H7 (cell line): ENCODE results near the gene BBLN. TPM values are rescaled to one million over a fixed set of nuclear protein-coding genes. Genes with fewer than 3 reads are reported as not detected.
"Not testable (repeated sequence)": the region's sequence is repeated elsewhere in the genome, so short reads cannot be mapped to it uniquely, and the experiment has no call there.

Experiments
- DNase-seq: peaks from one replicate; pipeline ENCODE4 v3.0.0; 2012
- H3K27me3 ChIP-seq: 2 replicates; pipeline ENCODE4 v1.6.0; 2011; ENCODE audit warnings: mild to moderate bottlenecking, low read length; ENCODE audit not compliant: control insufficient read depth, insufficient read depth
- H3K36me3 ChIP-seq: replicated peaks from 2 replicates; pipeline ENCODE4 v1.5.1; 2011; ENCODE audit warnings: low read length; ENCODE audit not compliant: control insufficient read depth, insufficient read depth
- H3K4me3 ChIP-seq: 2 replicates; pipeline ENCODE4 v1.5.1; 2011; ENCODE audit warnings: low read depth, mild to moderate bottlenecking, control low read depth, low read length, moderate library complexity; ENCODE audit not compliant: insufficient read depth
- total RNA-seq: library from RNA; depleted of rRNA; stranded (reverse); fragments of >200 nt; shearing (Covaris generic); gene quantifications from 2 replicates; pipeline ENCODE4 v1.2.3, GENCODE V29; 2014

Gene BBLN
- total RNA-seq, 1 experiment from 2014 or later, result 130 TPM

GRCh38 chr9:128178806-128179431 is 18.9 kb downstream of the BBLN start:
- Histone ChIP-seq H3K27me3 (no peaks in the 10 kb centered on the region), H3K36me3 (peaks cover 35% of the 10 kb centered on the region), H3K4me3 (no peak overlapping the region)
- DNase-seq, result no peak

DNA sequence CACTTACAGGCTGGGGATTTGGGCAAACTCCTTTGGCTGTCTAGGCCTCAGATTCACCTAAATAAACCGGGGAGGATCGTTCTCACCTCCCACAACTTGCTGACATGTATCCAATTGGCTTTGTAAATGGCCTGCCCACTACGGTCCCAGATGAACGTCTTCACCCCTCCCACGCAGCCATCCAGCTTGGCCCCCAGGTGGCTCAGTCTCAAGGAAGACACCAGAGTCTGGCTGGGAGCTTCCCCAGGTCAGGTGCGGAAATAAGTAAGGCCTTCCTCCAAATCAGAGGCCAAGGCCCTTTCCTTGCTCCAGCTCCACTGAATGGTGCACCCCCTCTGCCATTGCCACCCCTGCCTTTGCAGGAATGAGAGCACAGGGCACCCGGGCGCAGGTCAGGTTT is 19.9 kb downstream of the BBLN start:
- H3K36me3 ChIP-seq, result peaks cover 35% of the 10 kb centered on the region
- DNase-seq, result no peak

DNA sequence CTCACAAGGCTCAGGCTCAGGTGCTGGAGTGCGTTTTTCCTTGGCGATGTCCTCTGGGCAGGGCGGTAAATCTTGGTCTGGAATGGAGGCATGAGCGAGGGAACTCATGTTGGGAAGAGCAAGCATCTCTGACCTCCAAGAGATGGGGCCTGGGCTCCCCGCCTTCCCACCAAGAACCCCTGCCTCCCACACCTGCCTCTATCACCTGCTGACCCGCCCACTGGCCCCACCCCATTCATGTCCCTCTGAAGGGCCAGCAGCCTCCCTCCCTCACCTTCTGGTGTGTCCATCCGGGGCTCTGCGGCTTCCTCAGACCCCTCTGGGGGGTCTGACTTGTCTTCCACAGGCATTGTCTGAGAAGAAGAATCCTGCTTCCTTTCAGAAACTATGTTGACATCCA is 20.4 kb downstream of the BBLN start:
- Histone ChIP-seq H3K27me3 (no peaks in the 10 kb centered on the region), H3K36me3 (peaks cover 35% of the 10 kb centered on the region)
- no peak for DNase-seq

More for the DNA sequence above, 19.9 kb downstream of the BBLN start:
- Histone ChIP-seq H3K27me3 (no peaks in the 10 kb centered on the region), H3K4me3 (no peak overlapping the region)

GRCh38 chr9:128181480-128181879 is 21.4 kb downstream of the BBLN start:
- peaks cover 29% of the 10 kb centered on the region for H3K36me3 ChIP-seq
- not testable (repeated sequence) for DNase-seq

More for the DNA sequence above, 20.4 kb downstream of the BBLN start:
- H3K4me3 ChIP-seq, result no peak overlapping the region

DNA sequence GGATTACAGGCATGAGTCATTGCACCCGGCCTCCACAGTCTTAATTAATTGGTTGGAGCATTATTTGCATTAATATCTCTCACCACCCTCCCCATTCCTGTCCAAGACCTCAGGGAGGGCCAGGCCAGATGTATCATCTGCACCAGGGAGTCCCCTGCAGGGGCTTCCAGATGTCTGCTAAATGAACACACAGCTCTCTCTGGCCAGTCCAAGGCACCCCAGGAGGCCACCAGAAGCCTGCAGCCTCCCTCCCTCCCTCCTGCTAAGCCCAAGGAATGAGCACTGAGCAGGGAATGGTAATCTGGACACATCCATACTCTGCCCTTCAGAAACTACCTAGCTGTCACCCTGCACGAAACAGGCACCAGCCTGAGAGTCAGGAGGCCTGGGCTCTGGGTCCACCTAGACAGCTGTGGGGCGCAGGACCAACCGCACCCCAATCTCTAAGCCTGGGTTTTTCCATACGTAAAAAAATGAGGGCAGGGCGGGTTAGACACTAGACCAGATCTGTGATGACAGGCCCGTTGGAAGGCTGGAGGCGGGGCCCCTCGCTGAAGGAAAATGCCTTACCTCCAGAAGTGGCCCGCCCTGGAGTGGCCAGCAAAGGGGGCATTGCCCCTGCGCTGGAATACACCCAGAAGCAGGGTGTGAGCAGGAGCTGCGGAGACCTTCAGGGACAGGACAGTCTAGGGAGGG is 23.0 kb downstream of the BBLN start:
- H3K4me3 ChIP-seq, result no peak overlapping the region
- peaks cover 24% of the 10 kb centered on the region for H3K36me3 ChIP-seq
- no peaks in the 10 kb centered on the region for H3K27me3 ChIP-seq
- DNase-seq, result no peak

More at GRCh38 chr9:128181480-128181879, 21.4 kb downstream of the BBLN start:
- not testable (repeated sequence) for H3K4me3 ChIP-seq, H3K27me3 ChIP-seq

GRCh38 chr9:128185979-128186965 is 26.2 kb downstream of the BBLN start:
- peaks cover 11% of the 10 kb centered on the region for H3K36me3 ChIP-seq
- no peak overlapping the region for H3K4me3 ChIP-seq
- no peak for DNase-seq
- no peaks in the 10 kb centered on the region for H3K27me3 ChIP-seq

DNA sequence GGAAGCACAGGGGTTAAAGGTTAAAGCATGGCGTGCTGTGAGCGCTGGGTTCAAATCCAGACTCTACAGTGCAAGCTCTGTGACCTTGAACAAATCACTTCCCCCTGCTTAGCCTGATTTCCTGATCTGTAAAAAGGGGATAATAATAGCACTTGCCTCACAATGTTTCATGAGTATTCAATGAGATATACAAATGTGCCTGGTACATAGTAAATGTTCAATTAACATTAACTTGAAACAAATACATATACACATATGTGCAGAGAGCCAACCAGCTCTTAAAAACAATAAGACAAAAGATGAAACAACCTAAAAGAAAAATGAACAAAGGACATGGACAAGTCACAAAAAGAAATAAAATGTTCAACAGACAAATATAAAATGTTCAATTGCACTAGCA is 27.3 kb downstream of the BBLN start:
- no peak for DNase-seq
- peaks cover 11% of the 10 kb centered on the region for H3K36me3 ChIP-seq

GRCh38 chr9:128188209-128188608 is 28.1 kb downstream of the BBLN start:
- Histone ChIP-seq H3K4me3 (no peak overlapping the region), H3K36me3 (peaks cover 11% of the 10 kb centered on the region), H3K27me3 (no peaks in the 10 kb centered on the region)
- no peak for DNase-seq

More for the DNA sequence above, 27.3 kb downstream of the BBLN start:
- Histone ChIP-seq H3K27me3 (no peaks in the 10 kb centered on the region), H3K4me3 (no peak overlapping the region)

GRCh38 chr9:128190013-128190412 is 29.9 kb downstream of the BBLN start:
- H3K36me3 ChIP-seq, result peaks cover 11% of the 10 kb centered on the region
- H3K4me3 ChIP-seq, result no peak overlapping the region
- no peak for DNase-seq
- no peaks in the 10 kb centered on the region for H3K27me3 ChIP-seq

- Histone ChIP-seq H3K36me3 (peaks cover 11% of the 10 kb centered on the region), H3K4me3 (peak overlapping the region; percentile 85), H3K27me3 (no peaks in the 10 kb centered on the region)
- peak; percentile 74 for DNase-seq
These were observed 30.7 kb downstream of the BBLN start for GRCh38 chr9:128190516-128191405.

DNA sequence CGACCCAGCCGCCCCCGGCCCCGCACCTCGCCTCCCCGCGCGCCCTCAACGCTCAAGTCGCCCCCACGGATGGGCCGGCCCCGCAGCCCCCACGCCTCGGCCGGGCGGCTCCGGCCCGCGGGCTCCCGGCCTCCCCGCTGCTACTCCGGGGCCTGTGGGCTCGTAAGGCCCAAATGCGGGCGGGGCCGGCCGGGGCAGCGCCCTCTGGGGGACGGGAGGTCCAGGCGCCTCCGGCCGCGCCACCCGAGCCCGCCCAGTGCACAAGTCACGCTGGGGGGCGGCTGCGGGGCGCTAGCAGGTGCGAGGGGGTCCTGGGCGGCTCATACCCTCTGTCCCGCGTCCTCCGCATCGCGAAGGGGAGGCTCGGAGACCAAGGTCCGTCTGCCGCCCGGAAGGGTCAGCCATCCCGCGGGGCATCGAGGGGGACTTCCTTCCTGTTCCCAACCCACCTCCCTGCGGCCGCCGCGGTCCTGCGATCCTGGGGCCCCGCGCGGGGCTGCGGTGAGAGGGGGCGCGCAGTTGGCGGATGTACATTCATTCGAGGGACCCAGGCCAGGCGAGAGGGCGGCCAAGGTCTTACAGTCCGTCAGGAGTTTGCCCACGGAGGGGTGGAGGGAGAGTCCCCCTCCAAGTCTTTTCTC is 31.5 kb downstream of the BBLN start, which contains the start of gene CIZ1:
Gene CIZ1 (minus strand): TSS at position 167 of the 641 bp plus-strand sequence. CDS start 715 bp downstream, outside the sequence.
- Histone ChIP-seq H3K36me3 (peaks cover 9% of the 10 kb centered on the region), H3K4me3 (peak within 1 kb of the TSS; percentile 85), H3K27me3 (no peaks in the 10 kb centered on the region)
- peak; percentile 98 for DNase-seq

- no peak for DNase-seq
- no peak overlapping the region for H3K4me3 ChIP-seq
- H3K36me3 ChIP-seq, result peaks cover 7% of the 10 kb centered on the region
- no peaks in the 10 kb centered on the region for H3K27me3 ChIP-seq
These were observed 32.7 kb downstream of the BBLN start for GRCh38 chr9:128192601-128193371.
